ENCODE measurements around the gene NLRP6. TPM values are rescaled to one million over a fixed set of nuclear protein-coding genes. Genes with fewer than 3 reads are reported as not detected.

NLRP6 gene
- 1 to 10 TPM in 1 of 4 donors, under 1 TPM in 3; 0.15 to 1.3 (median 0.64) TPM for total RNA-seq

- H3K4me1 ChIP-seq = peaks cover 34% of the 10 kb centered on the region
- H3K27ac ChIP-seq = no peak within 1 kb of the TSS
- TF ChIP-seq EP300 (IDR thresholded peaks at IDR 0.05) (no peak), CTCF (IDR thresholded peaks at IDR 0.05) (no peak), POLR2AphosphoS5 (IDR thresholded peaks at IDR 0.05) (no peak), POLR2A (IDR thresholded peaks at IDR 0.05) (no peak)
- no peaks in the 10 kb centered on the region for H3K9me3 ChIP-seq
- peak in 1 of 2 donors; percentile 66 for DNase-seq (ENCODE audit: low spot score in 2 of 2)
- no peaks in the 10 kb centered on the region for H3K36me3 ChIP-seq
- peak within 1 kb of the TSS; percentile 44 for H3K4me3 ChIP-seq
- H3K27me3 ChIP-seq = peaks cover 54% of the 10 kb centered on the region
- 78% methylated on average over 19 of the region's 21 CpGs for WGBS
These were observed at the start of gene NLRP6 for GRCh38 chr11:278001-278951. NLRP6 (plus strand) TSS chr11:278407; CDS start chr11:278570, 163 bp downstream.

DNA sequence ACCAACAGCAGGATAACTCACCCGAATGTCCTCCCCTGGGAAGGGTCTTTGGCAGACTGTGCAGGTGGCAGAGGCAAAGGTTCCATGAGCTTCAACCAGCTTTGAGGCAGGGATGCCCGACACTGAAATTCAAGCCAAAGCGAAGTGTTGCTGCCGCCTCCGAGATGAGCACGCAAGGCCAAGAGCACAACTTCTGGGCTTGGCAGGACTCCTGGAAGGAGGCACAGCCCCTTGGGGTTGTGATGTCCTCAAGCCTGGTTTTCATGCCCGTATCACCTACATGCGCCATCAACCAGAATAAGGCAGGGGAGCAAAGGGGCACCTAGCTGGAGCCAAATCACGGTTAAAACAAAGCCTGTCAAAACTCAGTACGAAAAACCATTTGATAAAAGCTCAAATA, 47.8 kb upstream of the NLRP6 start:
- H3K27me3 ChIP-seq = no peaks in the 10 kb centered on the region
- H3K4me1 ChIP-seq = peaks cover 7% of the 10 kb centered on the region
- TF ChIP-seq POLR2A (IDR thresholded peaks at IDR 0.05) (no peak), CTCF (IDR thresholded peaks at IDR 0.05) (no peak), EP300 (IDR thresholded peaks at IDR 0.05) (no peak), POLR2AphosphoS5 (IDR thresholded peaks at IDR 0.05) (no peak)
- no peak overlapping the region for H3K27ac ChIP-seq
- no peak overlapping the region for H3K4me3 ChIP-seq
- 92% methylated on average over 10 of the region's 10 CpGs for WGBS
- H3K36me3 ChIP-seq = peaks cover 15% of the 10 kb centered on the region
- H3K9me3 ChIP-seq = no peaks in the 10 kb centered on the region
- DNase-seq (ENCODE audit: low spot score in 2 of 2) = no peak

DNA sequence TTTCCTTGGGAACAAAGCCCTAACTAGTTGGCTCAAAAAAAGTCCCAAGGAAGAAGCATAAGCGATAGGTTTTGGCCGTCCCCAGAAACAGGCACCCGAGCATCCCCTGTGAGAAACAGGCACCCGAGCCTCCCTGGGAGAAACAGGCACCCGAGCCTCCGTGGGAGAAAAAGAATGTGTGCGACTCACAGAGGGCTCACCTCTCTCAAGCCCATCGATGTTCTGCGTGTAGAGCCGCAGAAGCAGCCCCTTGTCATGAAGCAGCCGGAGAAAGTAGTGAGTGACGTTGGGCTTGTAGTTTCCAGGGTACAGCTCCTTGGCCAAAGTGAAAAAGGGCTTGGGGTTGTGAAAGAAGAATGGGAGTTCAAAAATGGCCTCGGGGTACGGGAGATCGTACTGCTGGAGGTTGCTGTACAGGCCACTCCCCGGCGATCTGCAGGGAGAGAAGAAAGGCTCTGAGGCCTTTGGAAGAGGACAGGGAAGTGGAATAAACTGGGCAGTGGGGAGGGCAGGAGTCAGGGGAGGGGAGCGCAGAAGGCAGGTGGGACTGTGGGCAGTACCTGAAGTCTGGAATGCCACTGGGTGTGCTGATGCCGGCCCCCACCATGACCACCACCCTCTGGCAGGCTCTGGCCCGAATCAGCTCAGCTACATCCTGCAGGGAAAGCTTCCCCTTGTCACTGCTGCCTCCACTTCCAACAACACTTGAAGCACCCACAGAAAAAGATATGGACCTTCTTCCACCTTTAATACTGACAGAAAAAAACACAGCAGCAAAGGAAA, 45.2 kb upstream of the NLRP6 start:
- 86% methylated on average over 20 of the region's 20 CpGs for WGBS
- Histone ChIP-seq H3K9me3 (no peaks in the 10 kb centered on the region), H3K27ac (no peak overlapping the region), H3K36me3 (peaks cover 15% of the 10 kb centered on the region), H3K4me1 (peaks cover 17% of the 10 kb centered on the region), H3K4me3 (no peak overlapping the region), H3K27me3 (no peaks in the 10 kb centered on the region)
- DNase-seq (ENCODE audit: low spot score in 2 of 2) = peak in 1 of 2 donors; percentile 33
- TF ChIP-seq POLR2AphosphoS5 (IDR thresholded peaks at IDR 0.05) (no peak), CTCF (IDR thresholded peaks at IDR 0.05) (no peak), POLR2A (IDR thresholded peaks at IDR 0.05) (no peak), EP300 (IDR thresholded peaks at IDR 0.05) (no peak)

DNA sequence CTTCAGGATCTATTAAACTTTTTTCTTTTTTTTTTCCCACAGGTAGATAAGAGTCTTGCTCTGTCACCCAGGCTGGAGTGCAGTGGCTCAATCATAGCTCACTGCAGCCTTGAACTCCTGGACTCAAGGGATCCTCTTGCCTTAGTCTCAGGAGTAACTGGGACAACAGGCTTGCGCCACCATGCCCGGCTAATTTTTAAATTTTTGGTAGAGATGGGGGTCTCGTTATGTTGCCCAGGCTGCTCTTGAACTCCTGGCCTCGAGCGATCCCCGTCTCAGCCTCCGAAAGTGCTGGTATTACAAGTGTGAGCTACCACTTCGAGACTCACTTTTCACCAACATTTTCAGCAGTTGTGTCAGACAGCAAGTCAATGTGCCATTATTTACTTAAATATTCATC, 43.0 kb upstream of the NLRP6 start:
- no peaks in the 10 kb centered on the region for H3K9me3 ChIP-seq
- H3K4me3 ChIP-seq = peak overlapping the region; percentile 82
- no peak overlapping the region for H3K27ac ChIP-seq
- no peaks in the 10 kb centered on the region for H3K27me3 ChIP-seq
- H3K36me3 ChIP-seq = peaks cover 19% of the 10 kb centered on the region
- no peak for TF ChIP-seq CTCF (IDR thresholded peaks at IDR 0.05)
- no peak for TF ChIP-seq EP300 (IDR thresholded peaks at IDR 0.05)
- no peak for TF ChIP-seq POLR2A (IDR thresholded peaks at IDR 0.05)
- TF ChIP-seq POLR2AphosphoS5 (IDR thresholded peaks at IDR 0.05) = no peak
- peak in 1 of 2 donors; percentile 53 for DNase-seq (ENCODE audit: low spot score in 2 of 2)
- peaks cover 22% of the 10 kb centered on the region for H3K4me1 ChIP-seq
- 79% methylated on average over 8 of the region's 8 CpGs for WGBS

- H3K4me3 ChIP-seq = peak overlapping the region; percentile 82
- H3K36me3 ChIP-seq = peaks cover 19% of the 10 kb centered on the region
- peak overlapping the region; percentile 92 for H3K27ac ChIP-seq
- no peak for DNase-seq (ENCODE audit: low spot score in 2 of 2)
- TF ChIP-seq POLR2AphosphoS5 (IDR thresholded peaks at IDR 0.05) (no peak), POLR2A (IDR thresholded peaks at IDR 0.05) (no peak), CTCF (IDR thresholded peaks at IDR 0.05) (no peak), EP300 (IDR thresholded peaks at IDR 0.05) (no peak)
- 0% methylated on average over 13 of the region's 13 CpGs for WGBS
- no peaks in the 10 kb centered on the region for H3K27me3 ChIP-seq
- peaks cover 22% of the 10 kb centered on the region for H3K4me1 ChIP-seq
- no peaks in the 10 kb centered on the region for H3K9me3 ChIP-seq
These were observed 42.6 kb upstream of the NLRP6 start for GRCh38 chr11:235609-235996.

Data from suprapubic skin (tissue), 4 donors.